ENCODE measurements around the gene TRPC3. TPM values are rescaled to one million over a fixed set of nuclear protein-coding genes. Genes with fewer than 3 reads are reported as not detected.
A peak's percentile ranks its signal among the peaks of the same experiment; 100 is the strongest.

The TRPC3 gene
- total RNA-seq, 4 donors from 2014 or later = 0.67 to 1.1 TPM; not detected in 2

- TF ChIP-seq, protein P1, sequence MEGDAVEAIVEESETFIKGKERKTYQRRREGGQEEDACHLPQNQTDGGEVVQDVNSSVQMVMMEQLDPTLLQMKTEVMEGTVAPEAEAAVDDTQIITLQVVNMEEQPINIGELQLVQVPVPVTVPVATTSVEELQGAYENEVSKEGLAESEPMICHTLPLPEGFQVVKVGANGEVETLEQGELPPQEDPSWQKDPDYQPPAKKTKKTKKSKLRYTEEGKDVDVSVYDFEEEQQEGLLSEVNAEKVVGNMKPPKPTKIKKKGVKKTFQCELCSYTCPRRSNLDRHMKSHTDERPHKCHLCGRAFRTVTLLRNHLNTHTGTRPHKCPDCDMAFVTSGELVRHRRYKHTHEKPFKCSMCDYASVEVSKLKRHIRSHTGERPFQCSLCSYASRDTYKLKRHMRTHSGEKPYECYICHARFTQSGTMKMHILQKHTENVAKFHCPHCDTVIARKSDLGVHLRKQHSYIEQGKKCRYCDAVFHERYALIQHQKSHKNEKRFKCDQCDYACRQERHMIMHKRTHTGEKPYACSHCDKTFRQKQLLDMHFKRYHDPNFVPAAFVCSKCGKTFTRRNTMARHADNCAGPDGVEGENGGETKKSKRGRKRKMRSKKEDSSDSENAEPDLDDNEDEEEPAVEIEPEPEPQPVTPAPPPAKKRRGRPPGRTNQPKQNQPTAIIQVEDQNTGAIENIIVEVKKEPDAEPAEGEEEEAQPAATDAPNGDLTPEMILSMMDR (IDR thresholded peaks at IDR 0.05) = no peak
- no peak for TF ChIP-seq POLR2A (IDR thresholded peaks at IDR 0.05)
- H3K4me3 ChIP-seq = no peak overlapping the region
- H3K27ac ChIP-seq = no peak overlapping the region
- no peaks in the 10 kb centered on the region for H3K27me3 ChIP-seq
- H3K9me3 ChIP-seq = no peaks in the 10 kb centered on the region
- DNase-seq = no peak
- H3K4me1 ChIP-seq = no peaks in the 10 kb centered on the region
- no peaks in the 10 kb centered on the region for H3K36me3 ChIP-seq
Measured at GRCh38 chr4:121990489-121990888, 38.6 kb upstream of the TRPC3 start.

DNA sequence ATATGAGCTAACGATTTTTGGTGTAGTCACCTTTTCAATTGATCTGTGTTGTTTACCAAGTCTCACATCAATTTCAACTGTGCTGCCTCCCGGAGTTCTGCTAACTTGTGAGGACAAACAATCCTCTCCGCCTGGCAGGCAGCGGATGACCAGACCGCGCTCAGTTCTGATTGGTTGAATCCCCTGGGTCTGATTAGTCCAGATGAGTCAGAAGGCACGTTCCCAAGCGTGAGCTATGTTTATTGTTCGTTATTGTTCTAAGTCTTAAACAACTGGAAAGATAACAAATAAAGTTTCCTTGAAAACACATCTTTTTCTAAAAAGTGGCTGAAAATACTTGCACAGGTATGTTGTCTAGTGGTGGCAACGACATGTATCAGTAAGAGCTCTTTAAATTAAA lies 37.9 kb upstream of the TRPC3 start:
- Histone ChIP-seq H3K27ac (no peak overlapping the region), H3K27me3 (no peaks in the 10 kb centered on the region), H3K36me3 (no peaks in the 10 kb centered on the region), H3K9me3 (no peaks in the 10 kb centered on the region), H3K4me1 (no peaks in the 10 kb centered on the region), H3K4me3 (no peak overlapping the region)
- no peak for DNase-seq
- TF ChIP-seq POLR2A (IDR thresholded peaks at IDR 0.05) = no peak
- TF ChIP-seq, protein P1 (IDR thresholded peaks at IDR 0.05) = no peak

DNA sequence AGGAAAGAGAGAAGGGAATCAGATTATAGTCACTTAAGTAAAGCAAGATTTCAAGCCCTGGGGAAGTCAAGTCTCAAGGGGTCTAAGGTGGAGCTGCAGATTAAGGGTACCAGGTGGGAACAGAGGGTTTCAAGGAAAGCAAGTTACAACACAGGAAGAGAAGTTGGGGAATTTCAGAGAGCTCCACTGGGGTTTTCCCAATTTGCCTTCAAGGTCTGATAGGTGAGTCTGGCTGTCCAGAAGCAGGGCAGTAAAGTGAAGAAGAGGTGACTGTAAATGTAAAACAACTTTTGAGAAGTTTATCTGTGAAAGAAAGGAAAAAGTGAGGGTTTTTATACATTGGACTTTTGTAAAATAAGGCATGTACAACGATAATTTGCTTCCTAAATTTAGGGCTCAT lies 37.1 kb upstream of the TRPC3 start:
- DNase-seq = no peak
- Histone ChIP-seq H3K9me3 (no peaks in the 10 kb centered on the region), H3K4me3 (no peak overlapping the region), H3K27me3 (no peaks in the 10 kb centered on the region), H3K27ac (no peak overlapping the region), H3K36me3 (no peaks in the 10 kb centered on the region), H3K4me1 (no peaks in the 10 kb centered on the region)
- TF ChIP-seq, protein P1 (IDR thresholded peaks at IDR 0.05) = no peak
- no peak for TF ChIP-seq POLR2A (IDR thresholded peaks at IDR 0.05)

DNA sequence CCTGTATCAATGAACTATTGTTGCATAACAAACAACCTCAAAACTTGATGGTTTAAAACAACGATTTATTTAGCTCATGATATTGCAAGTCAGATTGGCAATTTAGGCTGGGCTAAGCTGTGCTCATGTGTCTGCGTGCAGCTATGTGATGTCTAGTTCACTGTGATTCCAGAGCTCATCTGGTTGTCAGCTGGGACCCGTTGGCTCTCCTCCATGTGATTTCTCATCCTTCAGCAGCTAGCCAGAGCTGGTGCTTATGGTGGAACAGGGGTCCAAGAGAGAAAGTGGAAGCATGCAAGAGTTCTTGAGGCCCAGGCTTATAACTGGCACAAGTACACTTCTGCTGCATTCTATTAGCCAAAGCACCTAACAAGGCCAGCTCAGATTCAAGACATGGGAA lies 28.8 kb upstream of the TRPC3 start:
- H3K36me3 ChIP-seq = no peaks in the 10 kb centered on the region
- no peaks in the 10 kb centered on the region for H3K4me1 ChIP-seq
- H3K27ac ChIP-seq = no peak overlapping the region
- H3K27me3 ChIP-seq = no peaks in the 10 kb centered on the region
- H3K9me3 ChIP-seq = no peaks in the 10 kb centered on the region
- no peak for TF ChIP-seq POLR2A (IDR thresholded peaks at IDR 0.05)
- no peak for DNase-seq
- no peak overlapping the region for H3K4me3 ChIP-seq

GRCh38 chr4:121978172-121978516 lies 26.3 kb upstream of the TRPC3 start:
- no peaks in the 10 kb centered on the region for H3K4me1 ChIP-seq
- no peak overlapping the region for H3K4me3 ChIP-seq
- no peak for TF ChIP-seq POLR2A (IDR thresholded peaks at IDR 0.05)
- TF ChIP-seq, protein P1 (IDR thresholded peaks at IDR 0.05) = no peak
- no peak for DNase-seq
- no peaks in the 10 kb centered on the region for H3K9me3 ChIP-seq
- H3K27ac ChIP-seq = no peak overlapping the region
- no peaks in the 10 kb centered on the region for H3K36me3 ChIP-seq
- no peaks in the 10 kb centered on the region for H3K27me3 ChIP-seq

GRCh38 chr4:121977251-121978171 lies 25.7 kb upstream of the TRPC3 start:
- no peaks in the 10 kb centered on the region for H3K36me3 ChIP-seq
- no peaks in the 10 kb centered on the region for H3K4me1 ChIP-seq
- H3K27me3 ChIP-seq = no peaks in the 10 kb centered on the region
- H3K9me3 ChIP-seq = no peaks in the 10 kb centered on the region
- H3K27ac ChIP-seq = no peak overlapping the region
- H3K4me3 ChIP-seq = no peak overlapping the region
- TF ChIP-seq POLR2A (IDR thresholded peaks at IDR 0.05) = no peak
- TF ChIP-seq, protein P1 (IDR thresholded peaks at IDR 0.05) = no peak
- peak in 1 of 3 donors; percentile 22 for DNase-seq
